Eye (tissue), 1 donor: ENCODE results near the gene FEM1A.
"Not testable (repeated sequence)": the region's sequence is repeated elsewhere in the genome, so short reads cannot be mapped to it uniquely, and the experiment has no call there.

ENCODE experiments used
- DNase-seq: peaks from one replicate; pipeline ENCODE4 v3.0.0-alpha.2; 2015

The FEM1A gene

GRCh38 chr19:4774136-4774535 lies 17.4 kb upstream of the FEM1A start:
- peak; percentile 71 for DNase-seq

- no peak for DNase-seq
Observed at GRCh38 chr19:4775627-4776152, 15.8 kb upstream of the FEM1A start.

DNA sequence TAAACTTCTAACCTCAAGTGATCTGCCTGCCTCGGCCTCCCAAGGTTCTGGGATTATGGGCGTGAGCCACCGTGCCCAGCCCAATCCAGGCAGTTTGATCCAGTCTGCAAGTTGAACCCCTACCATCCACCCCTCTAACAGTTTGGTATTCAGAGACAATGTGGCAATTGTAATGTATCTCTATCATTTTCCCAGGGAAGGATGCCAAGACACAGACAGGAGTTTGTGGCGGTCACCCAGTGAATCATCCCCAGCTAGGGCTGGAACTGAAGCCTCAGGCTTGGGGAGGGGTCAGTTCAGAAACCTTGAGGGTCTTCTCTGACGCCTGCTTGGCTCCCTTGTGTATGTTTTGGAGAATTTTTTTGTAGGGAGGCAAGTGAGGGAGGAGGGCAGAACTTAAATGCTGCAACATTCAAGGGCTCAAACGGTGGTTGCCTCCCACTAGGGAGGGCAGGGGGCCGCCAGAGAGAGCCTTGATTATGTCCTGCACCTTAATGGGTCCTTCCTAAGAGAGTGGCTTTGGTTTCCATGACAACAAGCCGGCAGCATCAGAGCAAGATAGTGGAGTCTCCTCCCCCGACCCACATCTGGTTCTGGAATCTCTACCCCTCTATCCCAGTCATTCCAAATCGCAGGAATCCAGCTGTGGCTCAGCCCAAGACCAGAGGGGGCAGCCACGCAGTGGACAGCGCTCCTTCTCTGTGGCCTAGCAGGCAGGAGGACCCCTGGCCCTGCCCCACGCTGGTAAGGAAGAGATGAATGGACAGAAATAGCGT lies 14.9 kb upstream of the FEM1A start:
- DNase-seq, result no peak

DNA sequence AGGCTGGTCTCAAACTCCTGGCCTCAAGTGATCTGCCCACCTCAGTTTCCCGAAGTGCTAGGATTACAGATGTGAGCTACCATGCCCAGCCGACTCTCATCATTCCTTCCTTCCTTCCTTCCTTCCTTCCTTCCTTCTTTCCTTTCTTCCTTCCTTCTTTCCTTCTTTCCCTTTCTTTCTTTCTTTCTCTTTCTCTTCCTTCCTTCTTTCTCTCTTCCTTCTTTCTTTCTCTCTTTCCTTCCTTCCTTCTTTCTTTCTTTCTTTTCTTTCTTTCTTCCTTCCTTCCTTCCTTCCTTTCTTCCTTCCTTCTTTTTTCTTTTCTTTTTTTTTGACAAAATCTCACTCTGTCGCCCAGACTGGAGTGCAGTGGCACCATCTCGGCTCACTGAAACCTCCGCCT lies 13.4 kb upstream of the FEM1A start:
- DNase-seq, result not testable (repeated sequence)

GRCh38 chr19:4780860-4781259 lies 10.7 kb upstream of the FEM1A start:
- DNase-seq, result no peak

DNA sequence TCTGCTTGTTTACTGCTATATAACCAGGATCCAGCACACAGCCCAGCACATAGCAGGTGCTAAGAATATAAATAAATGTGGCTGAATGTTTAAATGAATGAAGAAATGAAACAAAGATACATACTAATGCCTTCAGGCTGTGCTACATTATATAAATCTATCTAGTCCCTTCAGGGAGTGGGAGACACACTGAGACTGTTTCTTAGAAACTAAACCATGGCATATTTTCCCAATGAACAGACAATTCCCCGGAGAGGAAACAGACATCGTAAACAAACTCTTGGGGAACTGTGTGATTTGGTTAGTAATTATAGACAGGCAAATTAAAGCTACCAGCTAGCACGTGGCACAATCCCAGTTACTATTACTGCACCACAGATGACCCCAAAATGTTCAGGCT lies 9.7 kb upstream of the FEM1A start:
- no peak for DNase-seq

GRCh38 chr19:4786412-4787016 lies 5.0 kb upstream of the FEM1A start:
- DNase-seq, result not testable (repeated sequence)

DNA sequence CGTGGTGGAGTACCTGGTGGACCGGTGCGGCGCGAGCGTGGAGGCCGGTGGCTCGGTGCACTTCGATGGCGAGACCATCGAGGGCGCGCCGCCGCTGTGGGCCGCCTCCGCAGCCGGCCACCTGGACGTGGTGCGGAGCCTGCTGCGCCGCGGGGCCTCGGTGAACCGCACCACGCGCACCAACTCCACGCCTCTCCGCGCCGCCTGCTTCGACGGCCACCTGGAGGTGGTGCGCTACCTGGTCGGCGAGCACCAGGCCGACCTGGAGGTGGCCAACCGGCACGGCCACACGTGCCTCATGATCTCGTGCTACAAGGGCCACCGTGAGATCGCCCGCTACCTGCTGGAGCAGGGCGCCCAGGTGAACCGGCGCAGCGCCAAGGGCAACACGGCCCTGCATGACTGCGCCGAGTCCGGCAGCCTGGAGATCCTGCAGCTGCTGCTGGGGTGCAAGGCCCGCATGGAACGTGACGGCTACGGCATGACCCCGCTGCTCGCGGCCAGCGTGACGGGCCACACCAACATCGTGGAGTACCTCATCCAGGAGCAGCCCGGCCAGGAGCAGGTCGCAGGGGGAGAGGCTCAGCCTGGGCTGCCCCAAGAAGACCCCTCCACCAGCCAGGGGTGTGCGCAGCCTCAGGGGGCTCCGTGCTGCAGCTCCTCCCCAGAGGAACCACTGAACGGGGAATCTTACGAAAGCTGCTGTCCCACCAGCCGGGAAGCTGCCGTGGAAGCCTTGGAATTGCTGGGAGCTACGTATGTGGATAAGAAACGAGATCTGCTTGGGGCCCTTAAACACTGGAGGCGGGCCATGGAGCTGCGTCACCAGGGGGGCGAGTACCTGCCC lies 708 bp downstream of the FEM1A start:
- not testable (repeated sequence) for DNase-seq

GRCh38 chr19:4792866-4793195 lies 1.3 kb downstream of the FEM1A start:
- not testable (repeated sequence) for DNase-seq

DNA sequence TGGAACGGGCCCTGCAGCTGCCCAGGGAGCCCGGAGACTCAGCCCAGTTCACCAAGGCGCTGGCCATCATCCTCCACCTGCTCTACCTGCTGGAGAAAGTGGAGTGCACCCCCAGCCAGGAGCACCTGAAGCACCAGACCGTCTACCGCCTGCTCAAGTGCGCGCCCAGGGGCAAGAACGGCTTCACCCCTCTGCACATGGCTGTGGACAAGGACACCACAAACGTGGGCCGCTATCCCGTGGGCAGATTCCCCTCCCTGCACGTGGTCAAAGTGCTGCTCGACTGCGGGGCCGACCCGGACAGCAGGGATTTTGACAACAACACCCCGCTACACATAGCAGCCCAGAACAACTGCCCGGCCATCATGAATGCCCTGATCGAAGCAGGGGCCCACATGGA lies 1.7 kb downstream of the FEM1A start:
- DNase-seq, result not testable (repeated sequence)

- DNase-seq, result no peak
Observed at GRCh38 chr19:4794971-4795370, 3.4 kb downstream of the FEM1A start.

DNA sequence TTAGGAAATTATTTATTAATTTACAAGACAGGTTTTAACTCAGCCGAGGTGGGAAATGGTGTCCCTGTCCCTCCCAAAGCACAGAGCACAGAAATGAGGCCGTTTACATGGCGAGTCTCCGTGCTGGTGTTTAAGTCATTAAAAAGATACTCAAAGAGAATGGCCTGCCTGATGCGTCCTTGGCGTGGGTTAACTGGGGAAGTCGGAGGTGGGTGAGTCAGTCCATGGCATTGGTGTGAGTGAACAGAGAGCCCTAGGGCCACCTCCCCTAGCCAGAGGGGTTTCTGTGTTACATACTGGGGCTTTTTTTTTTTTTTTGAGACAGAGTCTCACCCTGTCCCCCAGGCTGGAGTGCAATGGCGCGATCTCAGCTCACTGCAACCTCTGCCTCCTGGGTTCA lies 3.9 kb downstream of the FEM1A start:
- DNase-seq, result no peak

DNA sequence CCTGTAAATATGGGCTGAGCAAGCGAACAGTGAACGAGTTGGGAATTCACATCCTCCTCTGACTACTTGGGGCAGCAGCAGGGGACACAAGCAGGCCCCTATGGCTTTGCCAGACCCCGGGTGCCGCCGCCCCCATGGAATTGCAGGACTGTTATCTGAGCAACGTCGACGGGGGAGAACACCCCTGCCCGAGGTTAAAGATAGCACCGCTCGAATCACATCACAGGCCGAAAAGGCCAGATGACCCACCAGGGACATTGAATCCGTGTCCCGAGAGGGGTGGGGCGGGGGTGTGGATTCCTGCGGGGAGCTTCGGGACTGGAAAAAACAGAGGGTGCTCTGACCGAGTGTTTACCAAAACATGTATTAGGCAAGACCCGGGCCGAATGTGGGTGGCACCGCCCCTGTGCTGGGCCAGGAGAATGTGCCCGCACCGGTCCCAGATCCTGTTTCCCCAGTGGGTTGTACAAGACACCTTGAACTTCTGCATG lies 9.1 kb downstream of the FEM1A start:
- no peak for DNase-seq

GRCh38 chr19:4801085-4801619 lies 9.6 kb downstream of the FEM1A start:
- DNase-seq, result no peak

GRCh38 chr19:4802711-4803110 lies 11.2 kb downstream of the FEM1A start:
- no peak for DNase-seq

DNA sequence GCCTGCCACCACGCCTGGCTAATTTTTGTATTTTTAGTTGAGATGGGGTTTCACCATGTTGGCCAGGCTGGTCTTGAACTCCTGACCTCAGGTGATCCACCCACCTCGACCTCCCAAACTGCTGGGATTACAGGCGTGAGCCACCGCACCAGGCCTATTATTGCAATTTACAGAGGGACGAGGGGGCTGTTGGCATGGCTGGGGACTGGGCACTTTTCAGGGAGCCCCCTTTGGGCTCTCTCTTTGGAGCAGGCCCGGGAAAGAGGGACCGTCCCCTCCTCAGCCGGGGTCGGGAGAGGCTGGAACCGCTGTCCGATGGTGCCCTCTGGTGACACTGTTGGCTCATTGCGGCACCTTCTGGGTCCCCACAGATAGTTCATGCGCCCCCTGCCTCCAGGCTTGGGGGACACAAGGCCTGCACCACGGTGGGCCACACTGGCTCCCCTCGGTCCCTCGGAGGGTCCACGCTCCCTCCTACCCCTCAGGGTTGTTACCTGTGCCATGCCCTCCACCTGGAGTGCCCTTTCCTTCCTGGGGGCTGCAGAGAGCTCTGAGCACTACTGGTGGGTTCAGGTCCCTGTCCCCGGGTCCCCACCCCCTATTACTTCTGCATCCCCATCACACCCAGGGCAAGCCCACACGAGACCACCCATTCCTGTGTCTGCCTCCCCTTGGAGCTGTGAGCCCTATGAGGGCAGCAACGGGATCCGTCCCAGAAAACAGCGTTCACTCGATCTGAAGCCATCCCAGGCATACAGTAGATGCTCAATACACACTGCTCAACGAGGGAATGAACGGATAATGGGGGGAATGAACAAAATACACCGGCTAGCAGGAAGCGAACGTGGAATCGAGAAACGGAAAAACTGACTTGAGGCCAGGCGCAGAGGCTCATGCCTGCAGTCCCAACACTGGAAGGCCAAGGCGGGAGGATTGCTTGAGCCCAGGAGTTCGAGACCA lies 12.5 kb downstream of the FEM1A start:
- peak; percentile 83 for DNase-seq

GRCh38 chr19:4805140-4805539 lies 13.6 kb downstream of the FEM1A start:
- not testable (repeated sequence) for DNase-seq

GRCh38 chr19:4806384-4806783 lies 14.8 kb downstream of the FEM1A start:
- no peak for DNase-seq

DNA sequence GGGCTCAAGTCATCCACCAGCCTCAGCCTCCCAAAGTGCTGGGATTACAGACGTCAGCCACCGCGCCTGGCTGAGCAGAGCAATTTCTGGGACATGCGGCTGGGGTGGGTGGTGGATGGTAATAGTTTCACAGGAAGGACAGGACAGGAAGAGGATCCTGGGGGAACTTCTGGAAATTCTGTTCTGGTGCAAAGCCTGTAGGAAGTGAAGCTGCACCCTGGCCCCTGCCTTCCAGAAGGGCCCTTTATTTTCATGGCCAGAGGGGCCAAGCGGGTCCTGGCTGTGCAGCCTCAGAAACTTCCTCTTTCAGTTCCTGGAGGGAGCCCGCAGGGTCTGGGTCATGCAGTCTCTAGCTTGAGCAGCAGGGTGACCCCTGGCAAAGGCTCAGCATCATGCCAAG lies 15.7 kb downstream of the FEM1A start:
- DNase-seq, result no peak

- DNase-seq, result peak; percentile 72
Observed at GRCh38 chr19:4811328-4812131, 20.0 kb downstream of the FEM1A start.
